GM23338 (cell line): Measurements from ENCODE around the gene ZIC5. TPM values are rescaled to one million over a fixed set of nuclear protein-coding genes. Genes with fewer than 3 reads are reported as not detected.

Experiments used
- ATAC-seq: fragments of 200-7000 bp; cut with Tn5 transposase; 3 replicates; pipeline ENCODE4 v1.9.1; 2020
- DNase-seq: peaks from one replicate; pipeline ENCODE4 v3.0.0-alpha.2; 2015; ENCODE audit warnings: low spot score
- H2AFZ ChIP-seq: fragments of 200-600 bp; sonication (generic); 2 replicates; pipeline ENCODE4 v1.8.0; 2016; ENCODE audit warnings: antibody characterized with exemption, mild to moderate bottlenecking, moderate library complexity
- H3F3A ChIP-seq: fragments of 200-600 bp; sonication (generic); replicated peaks from 2 replicates; pipeline ENCODE4 v1.8.0; 2017; ENCODE audit warnings: antibody characterized with exemption, mixed run types, low read depth
- H3K27ac ChIP-seq: fragments of 200-600 bp; sonication (generic); 2 replicates; pipeline ENCODE4 v1.6.1; 2016; ENCODE audit warnings: low read depth
- H3K27me3 ChIP-seq: fragments of 200-600 bp; sonication (generic); 2 replicates; pipeline ENCODE4 v1.8.0; 2016; ENCODE audit warnings: mild to moderate bottlenecking, mixed run types, moderate library complexity; ENCODE audit not compliant: insufficient read depth
- H3K36me3 ChIP-seq: fragments of 200-600 bp; sonication (generic); 2 replicates; pipeline ENCODE4 v1.8.0; 2016; ENCODE audit warnings: mild to moderate bottlenecking; ENCODE audit not compliant: insufficient read depth
- H3K4me1 ChIP-seq: fragments of 200-600 bp; sonication (generic); 2 replicates; pipeline ENCODE4 v1.8.0; 2016; ENCODE audit warnings: mild to moderate bottlenecking, moderate library complexity; ENCODE audit not compliant: insufficient read depth
- H3K4me2 ChIP-seq: fragments of 200-600 bp; sonication (generic); 2 replicates; pipeline ENCODE4 v1.7.1; 2017; ENCODE audit warnings: mixed run types
- H3K4me3 ChIP-seq: fragments of 200-600 bp; sonication (generic); 2 replicates; pipeline ENCODE4 v1.6.1; 2016; ENCODE audit warnings: mixed run types
- H3K79me2 ChIP-seq: fragments of 200-600 bp; sonication (generic); replicated peaks from 2 replicates; pipeline ENCODE4 v1.8.0; 2017; ENCODE audit warnings: mild to moderate bottlenecking; ENCODE audit not compliant: insufficient read depth
- H3K9me2 ChIP-seq: fragments of 200-600 bp; sonication (generic); 2 replicates; pipeline ENCODE4 v1.8.0; 2017; ENCODE audit not compliant: insufficient read depth
- H4K20me1 ChIP-seq: fragments of 200-600 bp; sonication (generic); replicated peaks from 2 replicates; pipeline ENCODE4 v1.8.0; 2017; ENCODE audit warnings: mild to moderate bottlenecking; ENCODE audit not compliant: insufficient read depth
- H3K27ac Mint-ChIP-seq: 2 replicates; pipeline ENCODE4 v1.8.0; 2020; ENCODE audit warnings: inconsistent platforms, mild to moderate bottlenecking, moderate library complexity, mixed read lengths
- H3K27me3 Mint-ChIP-seq: 3 replicates; pipeline ENCODE4 v1.8.0; 2022; ENCODE audit warnings: low read depth, mild to moderate bottlenecking, moderate library complexity, mixed read lengths, inconsistent platforms; ENCODE audit not compliant: insufficient read depth, poor library complexity
- H3K36me3 Mint-ChIP-seq: 3 replicates; pipeline ENCODE4 v1.8.0; 2021; ENCODE audit warnings: low read depth, mild to moderate bottlenecking, inconsistent platforms, moderate library complexity, mixed read lengths
- H3K4me1 Mint-ChIP-seq: 3 replicates; pipeline ENCODE4 v1.8.0; 2020; ENCODE audit warnings: mild to moderate bottlenecking, inconsistent platforms, mixed read lengths
- H3K4me3 Mint-ChIP-seq: 3 replicates; pipeline ENCODE4 v1.8.0; 2021; ENCODE audit warnings: moderate library complexity, mild to moderate bottlenecking, inconsistent platforms, mixed read lengths
- H3K9me3 Mint-ChIP-seq: 3 replicates; pipeline ENCODE4 v1.8.0; 2020; ENCODE audit warnings: moderate library complexity, mild to moderate bottlenecking, inconsistent platforms, mixed read lengths
- CREB1 ChIP-seq: fragments of 250-450 bp; sonication (Bioruptor Pico); IDR thresholded peaks from 2 replicates; pipeline ENCODE4 v1.5.0; 2020; ENCODE audit warnings: low read depth, mild to moderate bottlenecking, moderate library complexity
- EZH2 ChIP-seq: fragments of 200-600 bp; sonication (generic); IDR thresholded peaks from one replicate; pipeline ENCODE4 v1.8.0; 2017; ENCODE audit warnings: antibody characterized with exemption, mild to moderate bottlenecking, low read depth; ENCODE audit not compliant: unreplicated experiment
- NANOG ChIP-seq: IDR thresholded peaks from 2 replicates; pipeline ENCODE4 v1.6.1; 2016; ENCODE audit warnings: antibody characterized with exemption, borderline replicate concordance
- polyA plus RNA-seq: library from polyadenylated mRNA; unstranded; fragments of >200 nt; fragmentation: Nextera tagmentation; extraction: Ambion mirVana; gene quantifications from 2 replicates; pipeline ENCODE4 v1.2.1, GENCODE V29; 2016
- total RNA-seq: library from RNA; depleted of rRNA; stranded (reverse); fragments of >200 nt; shearing (Covaris generic); gene quantifications from 2 replicates; pipeline ENCODE4 v1.2.3, GENCODE V29; 2014
- TF ChIP-seq, protein P1 (sequence below): IDR thresholded peaks from one replicate; pipeline ENCODE4 v1.6.1; 2018; ENCODE audit warnings: antibody characterized with exemption; ENCODE audit not compliant: unreplicated experiment
- TF ChIP-seq, protein P2 (sequence below): fragments of 250-450 bp; sonication (Bioruptor Pico); IDR thresholded peaks from 2 replicates; pipeline ENCODE4 v1.5.0; 2020; ENCODE audit warnings: mild to moderate bottlenecking, moderate library complexity

Gene ZIC5
- total and polyA plus RNA-seq, 2 experiments from 2014 or later: 14.1 to 28.0 TPM

DNA sequence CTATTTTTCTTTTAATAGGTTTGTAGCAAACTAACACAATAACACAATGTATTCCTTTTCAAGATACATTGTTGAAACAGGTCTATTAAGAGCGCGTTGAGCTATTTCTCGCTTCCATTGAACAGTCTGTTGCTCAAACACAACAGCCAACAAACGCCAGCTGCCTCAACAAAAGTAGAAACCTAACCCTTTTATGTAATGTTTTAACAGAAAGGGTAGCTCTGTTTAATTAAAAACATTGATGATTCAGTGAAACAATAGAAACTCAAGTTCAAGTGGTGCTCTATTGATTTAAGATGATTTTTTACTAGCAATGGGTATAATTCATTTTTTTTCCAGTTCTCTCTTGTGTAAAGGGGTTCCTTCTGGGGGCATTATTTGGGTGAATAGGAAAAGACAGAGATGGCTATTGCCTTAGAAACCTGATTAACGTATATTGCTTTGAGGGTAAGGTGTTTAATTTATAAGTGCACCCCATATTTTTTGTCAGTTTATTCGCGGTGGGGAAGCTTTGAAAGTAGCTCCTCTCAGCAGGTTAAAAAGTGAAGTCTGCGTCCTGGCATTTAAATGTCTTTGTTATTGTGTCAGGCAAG is 24.9 kb upstream of the ZIC5 start (continued):
- TF ChIP-seq, protein P1, sequence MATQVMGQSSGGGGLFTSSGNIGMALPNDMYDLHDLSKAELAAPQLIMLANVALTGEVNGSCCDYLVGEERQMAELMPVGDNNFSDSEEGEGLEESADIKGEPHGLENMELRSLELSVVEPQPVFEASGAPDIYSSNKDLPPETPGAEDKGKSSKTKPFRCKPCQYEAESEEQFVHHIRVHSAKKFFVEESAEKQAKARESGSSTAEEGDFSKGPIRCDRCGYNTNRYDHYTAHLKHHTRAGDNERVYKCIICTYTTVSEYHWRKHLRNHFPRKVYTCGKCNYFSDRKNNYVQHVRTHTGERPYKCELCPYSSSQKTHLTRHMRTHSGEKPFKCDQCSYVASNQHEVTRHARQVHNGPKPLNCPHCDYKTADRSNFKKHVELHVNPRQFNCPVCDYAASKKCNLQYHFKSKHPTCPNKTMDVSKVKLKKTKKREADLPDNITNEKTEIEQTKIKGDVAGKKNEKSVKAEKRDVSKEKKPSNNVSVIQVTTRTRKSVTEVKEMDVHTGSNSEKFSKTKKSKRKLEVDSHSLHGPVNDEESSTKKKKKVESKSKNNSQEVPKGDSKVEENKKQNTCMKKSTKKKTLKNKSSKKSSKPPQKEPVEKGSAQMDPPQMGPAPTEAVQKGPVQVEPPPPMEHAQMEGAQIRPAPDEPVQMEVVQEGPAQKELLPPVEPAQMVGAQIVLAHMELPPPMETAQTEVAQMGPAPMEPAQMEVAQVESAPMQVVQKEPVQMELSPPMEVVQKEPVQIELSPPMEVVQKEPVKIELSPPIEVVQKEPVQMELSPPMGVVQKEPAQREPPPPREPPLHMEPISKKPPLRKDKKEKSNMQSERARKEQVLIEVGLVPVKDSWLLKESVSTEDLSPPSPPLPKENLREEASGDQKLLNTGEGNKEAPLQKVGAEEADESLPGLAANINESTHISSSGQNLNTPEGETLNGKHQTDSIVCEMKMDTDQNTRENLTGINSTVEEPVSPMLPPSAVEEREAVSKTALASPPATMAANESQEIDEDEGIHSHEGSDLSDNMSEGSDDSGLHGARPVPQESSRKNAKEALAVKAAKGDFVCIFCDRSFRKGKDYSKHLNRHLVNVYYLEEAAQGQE: no peak
- TF ChIP-seq CREB1 (no peak), NANOG (no peak)

- TF ChIP-seq, protein P2, sequence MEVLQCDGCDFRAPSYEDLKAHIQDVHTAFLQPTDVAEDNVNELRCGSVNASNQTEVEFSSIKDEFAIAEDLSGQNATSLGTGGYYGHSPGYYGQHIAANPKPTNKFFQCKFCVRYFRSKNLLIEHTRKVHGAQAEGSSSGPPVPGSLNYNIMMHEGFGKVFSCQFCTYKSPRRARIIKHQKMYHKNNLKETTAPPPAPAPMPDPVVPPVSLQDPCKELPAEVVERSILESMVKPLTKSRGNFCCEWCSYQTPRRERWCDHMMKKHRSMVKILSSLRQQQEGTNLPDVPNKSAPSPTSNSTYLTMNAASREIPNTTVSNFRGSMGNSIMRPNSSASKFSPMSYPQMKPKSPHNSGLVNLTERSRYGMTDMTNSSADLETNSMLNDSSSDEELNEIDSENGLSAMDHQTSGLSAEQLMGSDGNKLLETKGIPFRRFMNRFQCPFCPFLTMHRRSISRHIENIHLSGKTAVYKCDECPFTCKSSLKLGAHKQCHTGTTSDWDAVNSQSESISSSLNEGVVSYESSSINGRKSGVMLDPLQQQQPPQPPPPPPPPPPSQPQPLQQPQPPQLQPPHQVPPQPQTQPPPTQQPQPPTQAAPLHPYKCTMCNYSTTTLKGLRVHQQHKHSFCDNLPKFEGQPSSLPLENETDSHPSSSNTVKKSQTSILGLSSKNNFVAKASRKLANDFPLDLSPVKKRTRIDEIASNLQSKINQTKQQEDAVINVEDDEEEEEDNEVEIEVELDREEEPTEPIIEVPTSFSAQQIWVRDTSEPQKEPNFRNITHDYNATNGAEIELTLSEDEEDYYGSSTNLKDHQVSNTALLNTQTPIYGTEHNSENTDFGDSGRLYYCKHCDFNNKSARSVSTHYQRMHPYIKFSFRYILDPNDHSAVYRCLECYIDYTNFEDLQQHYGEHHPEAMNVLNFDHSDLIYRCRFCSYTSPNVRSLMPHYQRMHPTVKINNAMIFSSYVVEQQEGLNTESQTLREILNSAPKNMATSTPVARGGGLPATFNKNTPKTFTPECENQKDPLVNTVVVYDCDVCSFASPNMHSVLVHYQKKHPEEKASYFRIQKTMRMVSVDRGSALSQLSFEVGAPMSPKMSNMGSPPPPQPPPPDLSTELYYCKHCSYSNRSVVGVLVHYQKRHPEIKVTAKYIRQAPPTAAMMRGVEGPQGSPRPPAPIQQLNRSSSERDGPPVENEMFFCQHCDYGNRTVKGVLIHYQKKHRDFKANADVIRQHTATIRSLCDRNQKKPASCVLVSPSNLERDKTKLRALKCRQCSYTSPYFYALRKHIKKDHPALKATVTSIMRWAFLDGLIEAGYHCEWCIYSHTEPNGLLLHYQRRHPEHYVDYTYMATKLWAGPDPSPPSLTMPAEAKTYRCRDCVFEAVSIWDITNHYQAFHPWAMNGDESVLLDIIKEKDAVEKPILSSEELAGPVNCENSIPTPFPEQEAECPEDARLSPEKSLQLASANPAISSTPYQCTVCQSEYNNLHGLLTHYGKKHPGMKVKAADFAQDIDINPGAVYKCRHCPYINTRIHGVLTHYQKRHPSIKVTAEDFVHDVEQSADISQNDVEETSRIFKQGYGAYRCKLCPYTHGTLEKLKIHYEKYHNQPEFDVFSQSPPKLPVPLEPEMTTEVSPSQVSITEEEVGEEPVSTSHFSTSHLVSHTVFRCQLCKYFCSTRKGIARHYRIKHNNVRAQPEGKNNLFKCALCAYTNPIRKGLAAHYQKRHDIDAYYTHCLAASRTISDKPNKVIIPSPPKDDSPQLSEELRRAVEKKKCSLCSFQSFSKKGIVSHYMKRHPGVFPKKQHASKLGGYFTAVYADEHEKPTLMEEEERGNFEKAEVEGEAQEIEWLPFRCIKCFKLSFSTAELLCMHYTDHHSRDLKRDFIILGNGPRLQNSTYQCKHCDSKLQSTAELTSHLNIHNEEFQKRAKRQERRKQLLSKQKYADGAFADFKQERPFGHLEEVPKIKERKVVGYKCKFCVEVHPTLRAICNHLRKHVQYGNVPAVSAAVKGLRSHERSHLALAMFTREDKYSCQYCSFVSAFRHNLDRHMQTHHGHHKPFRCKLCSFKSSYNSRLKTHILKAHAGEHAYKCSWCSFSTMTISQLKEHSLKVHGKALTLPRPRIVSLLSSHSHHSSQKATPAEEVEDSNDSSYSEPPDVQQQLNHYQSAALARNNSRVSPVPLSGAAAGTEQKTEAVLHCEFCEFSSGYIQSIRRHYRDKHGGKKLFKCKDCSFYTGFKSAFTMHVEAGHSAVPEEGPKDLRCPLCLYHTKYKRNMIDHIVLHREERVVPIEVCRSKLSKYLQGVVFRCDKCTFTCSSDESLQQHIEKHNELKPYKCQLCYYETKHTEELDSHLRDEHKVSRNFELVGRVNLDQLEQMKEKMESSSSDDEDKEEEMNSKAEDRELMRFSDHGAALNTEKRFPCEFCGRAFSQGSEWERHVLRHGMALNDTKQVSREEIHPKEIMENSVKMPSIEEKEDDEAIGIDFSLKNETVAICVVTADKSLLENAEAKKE (CRISPR knock-in tag): no peak
- peak; percentile 60 for TF ChIP-seq EZH2
- Histone ChIP-seq H3K27me3 (peaks cover 78% of the 10 kb centered on the region), H3K4me3 (peak overlapping the region; percentile 60)
These were observed 24.2 kb upstream of the ZIC5 start for GRCh38 chr13:99995589-99996380.

More at GRCh38 chr13:99995589-99996380, 24.2 kb upstream of the ZIC5 start:
- H3K27ac Mint-ChIP-seq: no peak overlapping the region
- peaks cover 49% of the 10 kb centered on the region for H3K4me1 Mint-ChIP-seq
- Histone ChIP-seq H3K4me1 (peaks cover 53% of the 10 kb centered on the region), H2AFZ (no peak overlapping the region), H3K27ac (no peak overlapping the region), H3K9me2 (no peaks in the 10 kb centered on the region), H3K36me3 (no peaks in the 10 kb centered on the region), H3F3A (peaks cover 29% of the 10 kb centered on the region), H3K4me2 (peak overlapping the region; percentile 74), H4K20me1 (no peaks in the 10 kb centered on the region), H3K79me2 (no peaks in the 10 kb centered on the region)
- peak overlapping the region; percentile 72 for H3K4me3 Mint-ChIP-seq
- DNase-seq (peak; percentile 74), ATAC-seq (no peak)
- H3K27me3 Mint-ChIP-seq: peaks cover 62% of the 10 kb centered on the region
- H3K36me3 Mint-ChIP-seq: no peaks in the 10 kb centered on the region
- H3K9me3 Mint-ChIP-seq: no peaks in the 10 kb centered on the region
